Activated T-cell treated with anti-CD3 and anti-CD28 coated beads, Interleukin-2, amount 50 U/mL, for 24 hours (primary cell): ENCODE results near the gene NCBP3.

Source experiments
- DNase-seq: peaks from one replicate; pipeline ENCODE4 v3.0.0-alpha.2; 2020
- H3K27ac Mint-ChIP-seq: 2 replicates; pipeline ENCODE4 v1.8.0; 2020; ENCODE audit warnings: mild to moderate bottlenecking, mixed read lengths
- H3K27me3 Mint-ChIP-seq: 2 replicates; pipeline ENCODE4 v1.8.0; 2020; ENCODE audit warnings: mixed read lengths
- H3K36me3 Mint-ChIP-seq: 2 replicates; pipeline ENCODE4 v1.8.0; 2020; ENCODE audit warnings: low read depth, mixed read lengths
- H3K4me1 Mint-ChIP-seq: 2 replicates; pipeline ENCODE4 v1.8.0; 2020; ENCODE audit warnings: low read depth, mixed read lengths
- H3K4me3 Mint-ChIP-seq: 2 replicates; pipeline ENCODE4 v1.8.0; 2020; ENCODE audit warnings: mild to moderate bottlenecking, moderate library complexity, mixed read lengths
- H3K9me3 Mint-ChIP-seq: 2 replicates; pipeline ENCODE4 v1.8.0; 2020; ENCODE audit warnings: mixed read lengths

The NCBP3 gene

GRCh38 chr17:3845621-3846436 lies at the start of gene NCBP3:
Gene NCBP3 (minus strand): TSS chr17:3846246. CDS start chr17:3846223, 23 bp downstream.
- peak within 1 kb of the TSS; percentile 95 for H3K27ac Mint-ChIP-seq
- H3K9me3 Mint-ChIP-seq = no peaks in the 10 kb centered on the region

GRCh38 chr17:3895354-3895753 lies 49.3 kb upstream of the NCBP3 start:
- Mint-ChIP-seq H3K9me3 (no peaks in the 10 kb centered on the region), H3K36me3 (no peaks in the 10 kb centered on the region), H3K27me3 (no peaks in the 10 kb centered on the region), H3K4me3 (no peak overlapping the region), H3K27ac (no peak overlapping the region), H3K4me1 (peaks cover 28% of the 10 kb centered on the region)
- DNase-seq = no peak

More at GRCh38 chr17:3845621-3846436, at the start of gene NCBP3:
- peak; percentile 95 for DNase-seq
- peaks cover 47% of the 10 kb centered on the region for H3K36me3 Mint-ChIP-seq
- H3K4me1 Mint-ChIP-seq = peaks cover 31% of the 10 kb centered on the region
- no peaks in the 10 kb centered on the region for H3K27me3 Mint-ChIP-seq
- peak within 1 kb of the TSS; percentile 97 for H3K4me3 Mint-ChIP-seq

- Mint-ChIP-seq H3K27ac (no peak overlapping the region), H3K4me3 (no peak overlapping the region), H3K27me3 (no peaks in the 10 kb centered on the region), H3K4me1 (peaks cover 31% of the 10 kb centered on the region), H3K9me3 (no peaks in the 10 kb centered on the region), H3K36me3 (no peaks in the 10 kb centered on the region)
- DNase-seq = no peak
Measured at GRCh38 chr17:3894911-3895343, 48.9 kb upstream of the NCBP3 start.

GRCh38 chr17:3894188-3894587 lies 48.1 kb upstream of the NCBP3 start:
- H3K9me3 Mint-ChIP-seq = no peaks in the 10 kb centered on the region
- H3K4me3 Mint-ChIP-seq = peak overlapping the region; percentile 73
- peaks cover 36% of the 10 kb centered on the region for H3K4me1 Mint-ChIP-seq
- H3K27me3 Mint-ChIP-seq = no peaks in the 10 kb centered on the region
- DNase-seq = no peak
- H3K36me3 Mint-ChIP-seq = no peaks in the 10 kb centered on the region
- peak overlapping the region; percentile 88 for H3K27ac Mint-ChIP-seq

- H3K27me3 Mint-ChIP-seq = no peaks in the 10 kb centered on the region
- H3K27ac Mint-ChIP-seq = peak overlapping the region; percentile 88
- H3K36me3 Mint-ChIP-seq = no peaks in the 10 kb centered on the region
- DNase-seq = no peak
- H3K4me3 Mint-ChIP-seq = peak overlapping the region; percentile 73
- peaks cover 40% of the 10 kb centered on the region for H3K4me1 Mint-ChIP-seq
- no peaks in the 10 kb centered on the region for H3K9me3 Mint-ChIP-seq
Measured at GRCh38 chr17:3893720-3894116, 47.7 kb upstream of the NCBP3 start.

- Mint-ChIP-seq H3K36me3 (no peaks in the 10 kb centered on the region), H3K4me1 (peaks cover 44% of the 10 kb centered on the region), H3K4me3 (peak within 1 kb of the TSS; percentile 83), H3K27ac (peak within 1 kb of the TSS; percentile 88), H3K9me3 (no peaks in the 10 kb centered on the region), H3K27me3 (no peaks in the 10 kb centered on the region)
- peak; percentile 93 for DNase-seq
Measured at GRCh38 chr17:3893003-3893719, 47.1 kb upstream of the NCBP3 start, which contains the start of gene CAMKK1. Gene CAMKK1 (minus strand): TSS chr17:3893053. CDS start chr17:3885687, 7,366 bp downstream.

GRCh38 chr17:3892095-3892998 lies 46.3 kb upstream of the NCBP3 start:
- Mint-ChIP-seq H3K9me3 (no peaks in the 10 kb centered on the region), H3K27ac (peak overlapping the region; percentile 63), H3K4me1 (peaks cover 50% of the 10 kb centered on the region), H3K27me3 (no peaks in the 10 kb centered on the region), H3K36me3 (no peaks in the 10 kb centered on the region), H3K4me3 (peak overlapping the region; percentile 83)
- DNase-seq = peak; percentile 76

- H3K4me1 Mint-ChIP-seq = peaks cover 57% of the 10 kb centered on the region
- H3K9me3 Mint-ChIP-seq = no peaks in the 10 kb centered on the region
- DNase-seq = no peak
- H3K4me3 Mint-ChIP-seq = peak overlapping the region; percentile 83
- H3K27ac Mint-ChIP-seq = peak overlapping the region; percentile 63
- H3K36me3 Mint-ChIP-seq = no peaks in the 10 kb centered on the region
- no peaks in the 10 kb centered on the region for H3K27me3 Mint-ChIP-seq
Measured at GRCh38 chr17:3891626-3892094, 45.6 kb upstream of the NCBP3 start.

GRCh38 chr17:3890878-3891219 lies 44.8 kb upstream of the NCBP3 start:
- Mint-ChIP-seq H3K27ac (no peak overlapping the region), H3K27me3 (no peaks in the 10 kb centered on the region)

GRCh38 chr17:3890082-3890877 lies 44.2 kb upstream of the NCBP3 start:
- DNase-seq = peak; percentile 48
- H3K4me3 Mint-ChIP-seq = no peak overlapping the region
- peaks cover 2% of the 10 kb centered on the region for H3K36me3 Mint-ChIP-seq
- no peaks in the 10 kb centered on the region for H3K27me3 Mint-ChIP-seq
- H3K4me1 Mint-ChIP-seq = peaks cover 60% of the 10 kb centered on the region
- H3K9me3 Mint-ChIP-seq = no peaks in the 10 kb centered on the region
- H3K27ac Mint-ChIP-seq = peak overlapping the region; percentile 6

More at GRCh38 chr17:3890878-3891219, 44.8 kb upstream of the NCBP3 start:
- peaks cover 60% of the 10 kb centered on the region for H3K4me1 Mint-ChIP-seq
- H3K36me3 Mint-ChIP-seq = no peaks in the 10 kb centered on the region
- H3K4me3 Mint-ChIP-seq = peak overlapping the region; percentile 83
- no peaks in the 10 kb centered on the region for H3K9me3 Mint-ChIP-seq
- DNase-seq = no peak

GRCh38 chr17:3889325-3890012 lies 43.4 kb upstream of the NCBP3 start:
- peaks cover 60% of the 10 kb centered on the region for H3K4me1 Mint-ChIP-seq
- H3K27ac Mint-ChIP-seq = no peak overlapping the region
- no peaks in the 10 kb centered on the region for H3K9me3 Mint-ChIP-seq
- H3K27me3 Mint-ChIP-seq = no peaks in the 10 kb centered on the region
- H3K4me3 Mint-ChIP-seq = no peak overlapping the region
- H3K36me3 Mint-ChIP-seq = peaks cover 8% of the 10 kb centered on the region
- DNase-seq = no peak

- Mint-ChIP-seq H3K9me3 (no peaks in the 10 kb centered on the region), H3K4me3 (no peak overlapping the region), H3K36me3 (peaks cover 16% of the 10 kb centered on the region), H3K27ac (no peak overlapping the region), H3K4me1 (peaks cover 51% of the 10 kb centered on the region), H3K27me3 (no peaks in the 10 kb centered on the region)
- no peak for DNase-seq
Measured at GRCh38 chr17:3888343-3889171, 42.5 kb upstream of the NCBP3 start.
